ENCODE data around the gene SERPINB1.

GRCh38 chr6:2821554-2821953 is 20.1 kb downstream of the SERPINB1 start:
- TF ChIP-seq POLR2A (IDR thresholded peaks at IDR 0.05): no peak
- no peak for TF ChIP-seq CTCF (IDR thresholded peaks at IDR 0.05)
